Peyer's patch (tissue), 4 donors: ENCODE data around the gene CHRNE.

Experiments
- CTCF ChIP-seq, 6 experiments: fragments of 450-650 bp in 4 of 6; fragments of 200-600 bp in 2 of 6; sonication (generic) in 1 of 6; IDR thresholded peaks; one replicate each; pipeline ENCODE4 v1.5.1; 2017 to 2019; ENCODE audit warnings: antibody characterized with exemption in 6 of 6, mild to moderate bottlenecking in 3 of 6, moderate library complexity in 1 of 6
- POLR2A ChIP-seq, 2 donors: fragments of 450-650 bp; IDR thresholded peaks; one replicate each; pipeline ENCODE4 v1.5.1; 2017; ENCODE audit warnings: antibody characterized with exemption in 2 of 2, mild to moderate bottlenecking in 2 of 2, moderate library complexity in 2 of 2

GRCh38 chr17:4870855-4871254 is 32.0 kb downstream of the CHRNE start:
- TF ChIP-seq CTCF (IDR thresholded peaks at IDR 0.05), result no peak
- no peak for TF ChIP-seq POLR2A (IDR thresholded peaks at IDR 0.05)
